ENCODE results near the gene RPL11. TPM values are rescaled to one million over a fixed set of nuclear protein-coding genes. Genes with fewer than 3 reads are reported as not detected.

RPL11 gene
- polyA plus RNA-seq, 1 donor (not counting 4 experiments of a cell fraction or from before 2014, with no cell fraction given) = 2,447 TPM

DNA sequence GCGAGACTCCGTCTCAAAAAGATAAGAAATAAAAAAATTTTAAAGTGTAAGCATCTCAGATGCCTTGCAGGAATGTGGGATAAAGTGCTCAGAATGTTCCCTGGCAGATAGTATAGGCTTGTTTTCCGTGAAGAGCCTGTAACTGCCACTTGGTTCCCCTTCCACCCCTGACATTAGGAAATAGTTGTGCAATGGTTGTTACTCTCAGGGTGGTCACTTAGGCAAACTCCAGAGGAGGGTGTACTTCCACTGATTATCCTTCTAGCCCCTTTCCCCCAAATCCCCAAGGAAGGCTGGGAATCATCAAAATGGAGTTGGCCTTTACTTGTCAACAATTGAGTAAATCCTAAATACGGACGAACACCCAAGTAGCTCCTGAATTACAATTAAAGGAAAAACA lies 10.4 kb downstream of the RPL11 start:
- Histone ChIP-seq H3K27ac (ENCODE audit: control insufficient read depth, insufficient read depth, low read length) (no peak overlapping the region), H3K79me2 (ENCODE audit: control insufficient read depth, insufficient read depth, low read length) (peaks cover 51% of the 10 kb centered on the region), H4K20me1 (ENCODE audit: control insufficient read depth, extremely low read depth, insufficient read depth, low read length) (peaks cover 39% of the 10 kb centered on the region), H3K36me3 (ENCODE audit: control insufficient read depth in 2 of 2, extremely low read depth in 1 of 2, insufficient read depth in 2 of 2, low read length in 2 of 2) (peaks cover 24 to 43% of the 10 kb centered on the region in 2 experiments), H3K27me3 (ENCODE audit: control insufficient read depth, extremely low read depth, insufficient read depth, low read length) (no peaks in the 10 kb centered on the region), H3K4me3 (ENCODE audit: control insufficient read depth in 2 of 3, extremely low read depth in 1 of 3, insufficient read depth in 2 of 3, low read depth in 1 of 3, low read length in 3 of 3) (no peak overlapping the region), H3K9ac (ENCODE audit: control insufficient read depth, extremely low read depth, insufficient read depth, low read length) (no peak overlapping the region), H2AFZ (ENCODE audit: control insufficient read depth, low read length) (no peak overlapping the region), H3K9me3 (ENCODE audit: control insufficient read depth, low read depth, low read length) (no peaks in the 10 kb centered on the region), H3K4me1 (ENCODE audit: control insufficient read depth, extremely low read depth, insufficient read depth, low read length) (no peaks in the 10 kb centered on the region), H3K4me2 (ENCODE audit: control insufficient read depth, extremely low read depth, insufficient read depth, low read depth, low read length) (no peak overlapping the region), H3K9me1 (ENCODE audit: control insufficient read depth, extremely low read depth, insufficient read depth, low read length) (no peaks in the 10 kb centered on the region)
- dilution Hi-C loops (cut with MboI; ENCODE audit: extremely low pct_ligation_motif_present, low sequenced_read_pairs) = no loop called here
- TF ChIP-seq EZH2 (IDR thresholded peaks at IDR 0.05; ENCODE audit: low read length) = no peak
- TF ChIP-seq, protein P1, sequence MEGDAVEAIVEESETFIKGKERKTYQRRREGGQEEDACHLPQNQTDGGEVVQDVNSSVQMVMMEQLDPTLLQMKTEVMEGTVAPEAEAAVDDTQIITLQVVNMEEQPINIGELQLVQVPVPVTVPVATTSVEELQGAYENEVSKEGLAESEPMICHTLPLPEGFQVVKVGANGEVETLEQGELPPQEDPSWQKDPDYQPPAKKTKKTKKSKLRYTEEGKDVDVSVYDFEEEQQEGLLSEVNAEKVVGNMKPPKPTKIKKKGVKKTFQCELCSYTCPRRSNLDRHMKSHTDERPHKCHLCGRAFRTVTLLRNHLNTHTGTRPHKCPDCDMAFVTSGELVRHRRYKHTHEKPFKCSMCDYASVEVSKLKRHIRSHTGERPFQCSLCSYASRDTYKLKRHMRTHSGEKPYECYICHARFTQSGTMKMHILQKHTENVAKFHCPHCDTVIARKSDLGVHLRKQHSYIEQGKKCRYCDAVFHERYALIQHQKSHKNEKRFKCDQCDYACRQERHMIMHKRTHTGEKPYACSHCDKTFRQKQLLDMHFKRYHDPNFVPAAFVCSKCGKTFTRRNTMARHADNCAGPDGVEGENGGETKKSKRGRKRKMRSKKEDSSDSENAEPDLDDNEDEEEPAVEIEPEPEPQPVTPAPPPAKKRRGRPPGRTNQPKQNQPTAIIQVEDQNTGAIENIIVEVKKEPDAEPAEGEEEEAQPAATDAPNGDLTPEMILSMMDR (optimal IDR thresholded peaks at IDR 0.05 in 1 of 3, IDR thresholded peaks at IDR 0.05 in 1 of 3, conservative IDR thresholded peaks at IDR 0.05 in 1 of 3; ENCODE audit: extremely low read depth in 1 of 3, insufficient read depth in 2 of 3, low read length in 3 of 3) = no peak
- DNase-seq (ENCODE audit: low read depth, low spot score) = no peak
- no peak for FAIRE-seq

DNA sequence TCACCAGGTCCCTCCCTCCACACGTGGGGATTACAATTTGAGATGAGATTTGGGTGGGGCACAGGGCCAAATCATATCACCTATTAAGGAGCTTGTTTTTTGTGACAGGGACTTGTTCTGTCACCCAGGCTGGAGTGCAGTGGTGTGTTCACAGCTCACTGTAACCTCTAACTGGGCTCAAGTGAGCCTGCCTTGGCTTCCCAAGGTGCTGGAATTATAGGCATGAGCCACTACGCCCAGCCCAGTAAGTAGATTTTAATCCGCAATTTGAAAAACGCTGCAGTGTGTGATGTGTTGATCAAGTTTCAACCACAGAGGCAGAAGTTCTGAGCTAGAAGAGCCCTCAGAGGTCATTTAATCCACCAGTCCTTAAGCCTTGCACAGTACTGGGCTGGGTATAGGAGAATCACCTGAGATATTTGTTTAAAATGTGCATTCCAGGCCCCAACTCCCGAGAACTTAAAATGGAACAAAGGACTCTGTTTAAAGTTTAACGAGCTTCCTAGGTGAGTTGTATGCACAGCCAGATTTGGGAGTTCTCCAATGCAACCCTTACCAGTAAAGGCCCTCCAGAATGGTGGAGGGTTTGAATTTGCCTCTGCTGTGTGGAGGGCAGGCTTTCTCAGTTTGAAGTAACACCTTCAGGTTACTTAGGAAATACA lies 13.4 kb downstream of the RPL11 start:
- H3K4me3 ChIP-seq (ENCODE audit: control insufficient read depth in 2 of 3, extremely low read depth in 1 of 3, insufficient read depth in 2 of 3, low read depth in 1 of 3, low read length in 3 of 3) = no peak overlapping the region
- TF ChIP-seq, protein P1 (optimal IDR thresholded peaks at IDR 0.05 in 1 of 3, IDR thresholded peaks at IDR 0.05 in 1 of 3, conservative IDR thresholded peaks at IDR 0.05 in 1 of 3; ENCODE audit: extremely low read depth in 1 of 3, insufficient read depth in 2 of 3, low read length in 3 of 3) = no peak
- no peak for TF ChIP-seq EZH2 (IDR thresholded peaks at IDR 0.05; ENCODE audit: low read length)
- dilution Hi-C loops (cut with MboI; ENCODE audit: extremely low pct_ligation_motif_present, low sequenced_read_pairs) = no loop called here
- H3K36me3 ChIP-seq (ENCODE audit: control insufficient read depth in 2 of 2, extremely low read depth in 1 of 2, insufficient read depth in 2 of 2, low read length in 2 of 2) = peaks cover 13 to 28% of the 10 kb centered on the region in 2 experiments
- no peak overlapping the region for H3K9ac ChIP-seq (ENCODE audit: control insufficient read depth, extremely low read depth, insufficient read depth, low read length)
- no peaks in the 10 kb centered on the region for H3K4me1 ChIP-seq (ENCODE audit: control insufficient read depth, extremely low read depth, insufficient read depth, low read length)
- peaks cover 25% of the 10 kb centered on the region for H4K20me1 ChIP-seq (ENCODE audit: control insufficient read depth, extremely low read depth, insufficient read depth, low read length)
- no peaks in the 10 kb centered on the region for H3K27me3 ChIP-seq (ENCODE audit: control insufficient read depth, extremely low read depth, insufficient read depth, low read length)
- no peaks in the 10 kb centered on the region for H3K9me1 ChIP-seq (ENCODE audit: control insufficient read depth, extremely low read depth, insufficient read depth, low read length)
- H3K4me2 ChIP-seq (ENCODE audit: control insufficient read depth, extremely low read depth, insufficient read depth, low read depth, low read length) = no peak overlapping the region
- DNase-seq (ENCODE audit: low read depth, low spot score) (no peak), FAIRE-seq (no peak)
- peaks cover 30% of the 10 kb centered on the region for H3K79me2 ChIP-seq (ENCODE audit: control insufficient read depth, insufficient read depth, low read length)
- H3K27ac ChIP-seq (ENCODE audit: control insufficient read depth, insufficient read depth, low read length) = no peak overlapping the region
- H2AFZ ChIP-seq (ENCODE audit: control insufficient read depth, low read length) = no peak overlapping the region
- H3K9me3 ChIP-seq (ENCODE audit: control insufficient read depth, low read depth, low read length) = no peaks in the 10 kb centered on the region

All from keratinocyte (primary cell).